Measurements from ENCODE around the gene PARD3. TPM values are rescaled to one million over a fixed set of nuclear protein-coding genes. Genes with fewer than 3 reads are reported as not detected.

The PARD3 gene
- polyA plus RNA-seq, 2 of the 4 experiments (the other 2 are of a cell fraction) = 110 to 200 TPM

DNA sequence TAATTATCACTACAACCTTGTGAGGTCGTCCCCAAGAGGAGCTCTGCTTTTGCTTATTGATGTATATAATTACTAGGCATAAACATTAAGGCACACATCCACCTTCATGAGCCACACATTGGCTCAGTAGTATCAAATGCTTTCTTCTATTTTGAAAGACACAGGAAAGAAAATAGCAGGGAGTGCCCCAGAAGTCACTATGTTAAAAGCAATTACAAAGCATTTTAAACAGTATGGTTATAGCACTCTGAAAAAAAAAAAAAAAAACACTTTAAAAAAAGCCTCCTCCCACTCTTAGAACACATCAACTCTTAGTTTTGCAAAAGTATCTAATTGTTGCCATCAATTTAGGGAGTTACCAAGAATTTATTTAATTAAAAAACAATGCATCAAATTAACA lies 474.2 kb downstream of the PARD3 start:
- ChIA-PET CTCF (interaction anchor here (0.5 to 1.5 kb wide), 2 partner anchors 10 to 87 kb away, joined by 3 to 6 read pairs; no protein-coding TSS in a partner anchor), POLR2A (interaction anchor here (1.7 kb wide), 1 partner anchor 22 kb away, joined by 4 read pairs; no protein-coding TSS in a partner anchor)
- Histone ChIP-seq H3K4me3 (no peak overlapping the region), H3K4me1 (peaks cover 62% of the 10 kb centered on the region), H3K4me2 (peak overlapping the region; percentile 25; the same call in 1 of the 3 replicates), H3K27ac (peak overlapping the region in 1 of 2 experiments; percentile 15; a peak in 1 of 6 replicates), H3K9me3 (no peaks in the 10 kb centered on the region)
- DNase-seq (ENCODE audit: low read depth in 1 of 2, low spot score in 1 of 2) (no peak), FAIRE-seq (no peak), ATAC-seq (no peak)
- WGBS (ENCODE audit: missing lambda C conversion rate) = 75% methylated on average over 1 of the region's 1 CpG
- TF ChIP-seq ZFP36 (IDR thresholded peaks at IDR 0.05; ENCODE audit: borderline replicate concordance, partially characterized antibody) (no peak), CBX8 (IDR thresholded peaks at IDR 0.05) (no peak), NPAS2 (CRISPR knock-in tag; IDR thresholded peaks at IDR 0.05; ENCODE audit: borderline replicate concordance) (no peak), FOXS1 (CRISPR knock-in tag; IDR thresholded peaks at IDR 0.05) (no peak), RNF2 (IDR thresholded peaks at IDR 0.05; ENCODE audit: borderline replicate concordance, low read depth) (no peak), TP53 (CRISPR knock-in tag; IDR thresholded peaks at IDR 0.05) (no peak), KDM5A (IDR thresholded peaks at IDR 0.05) (no peak), POLR2A (IDR thresholded peaks at IDR 0.05; ENCODE audit: low read length) (no peak), KDM1A (IDR thresholded peaks at IDR 0.05; ENCODE audit: low read depth) (no peak), EP300 (IDR thresholded peaks at IDR 0.05) (no peak), GATA3 (IDR thresholded peaks at IDR 0.05; ENCODE audit: borderline replicate concordance) (no peak), RARB (CRISPR knock-in tag; IDR thresholded peaks at IDR 0.05) (no peak), JUNB (IDR thresholded peaks at IDR 0.05) (no peak), CBX2 (IDR thresholded peaks at IDR 0.05; ENCODE audit: borderline replicate concordance, low read depth) (no peak)
- TF ChIP-seq, protein P1, sequence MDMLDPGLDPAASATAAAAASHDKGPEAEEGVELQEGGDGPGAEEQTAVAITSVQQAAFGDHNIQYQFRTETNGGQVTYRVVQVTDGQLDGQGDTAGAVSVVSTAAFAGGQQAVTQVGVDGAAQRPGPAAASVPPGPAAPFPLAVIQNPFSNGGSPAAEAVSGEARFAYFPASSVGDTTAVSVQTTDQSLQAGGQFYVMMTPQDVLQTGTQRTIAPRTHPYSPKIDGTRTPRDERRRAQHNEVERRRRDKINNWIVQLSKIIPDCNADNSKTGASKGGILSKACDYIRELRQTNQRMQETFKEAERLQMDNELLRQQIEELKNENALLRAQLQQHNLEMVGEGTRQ (IDR thresholded peaks at IDR 0.05) = no peak
- TF ChIP-seq, protein P2, sequence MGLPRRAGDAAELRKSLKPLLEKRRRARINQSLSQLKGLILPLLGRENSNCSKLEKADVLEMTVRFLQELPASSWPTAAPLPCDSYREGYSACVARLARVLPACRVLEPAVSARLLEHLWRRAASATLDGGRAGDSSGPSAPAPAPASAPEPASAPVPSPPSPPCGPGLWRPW (IDR thresholded peaks at IDR 0.05) = no peak
- TF ChIP-seq, protein P3, sequence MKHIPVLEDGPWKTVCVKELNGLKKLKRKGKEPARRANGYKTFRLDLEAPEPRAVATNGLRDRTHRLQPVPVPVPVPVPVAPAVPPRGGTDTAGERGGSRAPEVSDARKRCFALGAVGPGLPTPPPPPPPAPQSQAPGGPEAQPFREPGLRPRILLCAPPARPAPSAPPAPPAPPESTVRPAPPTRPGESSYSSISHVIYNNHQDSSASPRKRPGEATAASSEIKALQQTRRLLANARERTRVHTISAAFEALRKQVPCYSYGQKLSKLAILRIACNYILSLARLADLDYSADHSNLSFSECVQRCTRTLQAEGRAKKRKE (CRISPR knock-in tag; IDR thresholded peaks at IDR 0.05; ENCODE audit: low read depth) = no peak
- TF ChIP-seq, protein P4, sequence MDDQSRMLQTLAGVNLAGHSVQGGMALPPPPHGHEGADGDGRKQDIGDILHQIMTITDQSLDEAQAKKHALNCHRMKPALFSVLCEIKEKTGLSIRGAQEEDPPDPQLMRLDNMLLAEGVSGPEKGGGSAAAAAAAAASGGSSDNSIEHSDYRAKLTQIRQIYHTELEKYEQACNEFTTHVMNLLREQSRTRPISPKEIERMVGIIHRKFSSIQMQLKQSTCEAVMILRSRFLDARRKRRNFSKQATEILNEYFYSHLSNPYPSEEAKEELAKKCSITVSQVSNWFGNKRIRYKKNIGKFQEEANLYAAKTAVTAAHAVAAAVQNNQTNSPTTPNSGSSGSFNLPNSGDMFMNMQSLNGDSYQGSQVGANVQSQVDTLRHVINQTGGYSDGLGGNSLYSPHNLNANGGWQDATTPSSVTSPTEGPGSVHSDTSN (IDR thresholded peaks at IDR 0.05) = no peak

DNA sequence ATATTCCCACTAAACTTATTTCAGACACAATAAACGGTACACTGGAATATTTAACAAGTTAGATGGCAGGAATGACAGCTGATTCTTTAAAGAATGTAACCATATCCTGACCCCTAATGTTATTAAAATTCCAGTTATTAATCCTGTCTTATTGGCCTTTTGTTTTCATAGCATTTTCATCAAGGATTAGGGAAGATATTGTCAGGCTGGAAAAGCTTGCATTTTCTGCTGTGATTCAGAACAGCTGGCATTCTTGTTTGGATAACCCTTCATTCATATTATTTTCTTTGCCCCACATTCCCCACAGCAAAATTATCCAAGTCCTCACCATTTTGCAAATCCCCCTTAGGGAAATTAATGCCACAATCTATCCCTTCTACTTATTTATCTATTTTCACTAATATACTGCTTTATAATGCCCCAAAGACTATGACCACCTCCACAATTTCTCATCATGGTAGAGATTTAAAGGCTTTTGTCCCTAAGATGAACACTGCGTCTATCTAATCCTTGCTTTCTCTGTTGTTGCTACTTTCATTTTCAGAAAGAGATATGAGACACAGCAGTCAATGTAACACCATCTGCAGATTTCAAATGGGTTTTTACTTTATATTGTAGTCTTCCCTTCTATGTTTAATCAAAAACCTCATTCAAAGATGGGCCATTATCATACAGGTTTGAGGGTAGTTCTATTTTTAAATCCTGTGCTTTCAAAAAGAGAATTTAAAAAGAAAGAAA lies 475.1 kb downstream of the PARD3 start:
- H3K4me2 ChIP-seq = peak overlapping the region; percentile 25; the same call in 2 of the 3 replicates
- 0 out of 6 replicates have a peak overlapping the region, but pooled peaks of 1 of the 2 experiments have one; percentile 7 for H3K27ac ChIP-seq
- ChIA-PET POLR2A (interaction anchor here (1.7 kb wide), 1 partner anchor 21 kb away, joined by 4 read pairs; no protein-coding TSS in a partner anchor), CTCF (interaction anchor here (0.5 kb wide), 1 partner anchor 86 kb away, joined by 3 read pairs; no protein-coding TSS in a partner anchor)
- 78% methylated on average over 2 of the region's 2 CpGs for WGBS (ENCODE audit: missing lambda C conversion rate)
- H3K4me3 ChIP-seq = no peak overlapping the region
- FAIRE-seq = peak; percentile 39
- ATAC-seq = no peak
- H3K9me3 ChIP-seq = no peaks in the 10 kb centered on the region
- no peak for DNase-seq (ENCODE audit: low read depth in 1 of 2, low spot score in 1 of 2)
- TF ChIP-seq HOXB5 (CRISPR knock-in tag; IDR thresholded peaks at IDR 0.05) = no peak
- no peak for TF ChIP-seq HOXB13 (CRISPR knock-in tag; IDR thresholded peaks at IDR 0.05; ENCODE audit: low read depth)
- TF ChIP-seq CBX2 (IDR thresholded peaks at IDR 0.05; ENCODE audit: borderline replicate concordance, low read depth) = no peak
- TF ChIP-seq, protein P5, sequence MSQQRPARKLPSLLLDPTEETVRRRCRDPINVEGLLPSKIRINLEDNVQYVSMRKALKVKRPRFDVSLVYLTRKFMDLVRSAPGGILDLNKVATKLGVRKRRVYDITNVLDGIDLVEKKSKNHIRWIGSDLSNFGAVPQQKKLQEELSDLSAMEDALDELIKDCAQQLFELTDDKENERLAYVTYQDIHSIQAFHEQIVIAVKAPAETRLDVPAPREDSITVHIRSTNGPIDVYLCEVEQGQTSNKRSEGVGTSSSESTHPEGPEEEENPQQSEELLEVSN (IDR thresholded peaks at IDR 0.05; ENCODE audit: borderline replicate concordance, low read depth) = no peak
- H3K4me1 ChIP-seq = peaks cover 63% of the 10 kb centered on the region

Data from A549 (cell line).